Neural cell (in vitro differentiated cells): Measurements from ENCODE around the gene SMPD1. TPM values are rescaled to one million over a fixed set of nuclear protein-coding genes. Genes with fewer than 3 reads are reported as not detected.
A peak's percentile ranks its signal among the peaks of the same experiment; 100 is the strongest.

Experiments
- H2AFZ ChIP-seq: fragments of 200-600, 300-800 bp; sonication (generic), shearing (Covaris generic); 2 replicates; pipeline ENCODE4 v1.6.0; 2014; ENCODE audit warnings: low read depth, mild to moderate bottlenecking, antibody characterized with exemption, low read length, moderate library complexity
- H3F3A ChIP-seq: fragments of 200-600 bp; shearing (Covaris generic); 2 replicates; pipeline ENCODE4 v1.6.1; 2016; ENCODE audit warnings: mild to moderate bottlenecking, moderate library complexity, mixed read lengths, antibody characterized with exemption, low read length; ENCODE audit not compliant: insufficient read depth, poor library complexity, severe bottlenecking
- H3K27ac ChIP-seq: fragments of 200-600, 300-800 bp; sonication (generic), shearing (Covaris generic); 2 replicates; pipeline ENCODE4 v1.5.1; 2014; ENCODE audit warnings: mild to moderate bottlenecking, low read length, moderate library complexity
- H3K27me3 ChIP-seq: fragments of 300-800, 200-600 bp; sonication (generic), shearing (Covaris generic); 2 replicates; pipeline ENCODE4 v1.6.0; 2014; ENCODE audit warnings: mild to moderate bottlenecking, low read depth, low read length, moderate library complexity; ENCODE audit not compliant: insufficient read depth
- H3K36me3 ChIP-seq: fragments of 300-800, 200-600 bp; sonication (generic), shearing (Covaris generic); 2 replicates; pipeline ENCODE4 v1.5.1; 2014; ENCODE audit warnings: mild to moderate bottlenecking, antibody characterized with exemption, low read length, moderate library complexity; ENCODE audit not compliant: insufficient read depth
- H3K4me2 ChIP-seq: fragments of 300-800, 200-600 bp; sonication (generic), shearing (Covaris generic); 2 replicates; pipeline ENCODE4 v1.6.0; 2014; ENCODE audit warnings: mild to moderate bottlenecking, low read length
- H3K4me3 ChIP-seq: fragments of 300-800, 200-600 bp; sonication (generic), shearing (Covaris generic); 2 replicates; pipeline ENCODE4 v1.5.1; 2014; ENCODE audit warnings: mild to moderate bottlenecking, low read length, moderate library complexity
- H3K79me2 ChIP-seq: fragments of 200-600 bp; shearing (Covaris generic); replicated peaks from 2 replicates; pipeline ENCODE4 v1.6.0; 2014; ENCODE audit warnings: mild to moderate bottlenecking, low read length, moderate library complexity; ENCODE audit not compliant: insufficient read depth
- H3K9ac ChIP-seq: fragments of 300-800, 200-600 bp; sonication (generic), shearing (Covaris generic); 2 replicates; pipeline ENCODE4 v1.6.1; 2016; ENCODE audit warnings: mild to moderate bottlenecking, low read length, mixed read lengths
- H3K9me2 ChIP-seq: fragments of 200-600 bp; shearing (Covaris generic); 2 replicates; pipeline ENCODE4 v1.6.1; 2016; ENCODE audit warnings: mild to moderate bottlenecking, low read length, mixed read lengths; ENCODE audit not compliant: insufficient read depth
- H3K9me3 ChIP-seq: fragments of 200-600, 300-800 bp; sonication (generic), shearing (Covaris generic); 2 replicates; pipeline ENCODE4 v1.6.1; 2016; ENCODE audit warnings: mild to moderate bottlenecking, mixed run types, low read length, moderate library complexity, mixed read lengths
- H4K20me1 ChIP-seq: fragments of 200-600 bp; shearing (Covaris generic); 2 replicates; pipeline ENCODE4 v1.6.1; 2016; ENCODE audit warnings: mild to moderate bottlenecking, mixed run types; ENCODE audit not compliant: insufficient read depth
- CTCF ChIP-seq: fragments of 450-650 bp; IDR thresholded peaks from 2 replicates; pipeline ENCODE4 v1.5.1; 2014; ENCODE audit warnings: antibody characterized with exemption, mild to moderate bottlenecking, moderate library complexity; ENCODE audit not compliant: poor library complexity, severe bottlenecking
- EP300 ChIP-seq: fragments of 450-650 bp; conservative IDR thresholded peaks from 2 replicates; pipeline ENCODE4 v1.6.1; 2014; ENCODE audit warnings: antibody characterized with exemption, mild to moderate bottlenecking, moderate library complexity; ENCODE audit not compliant: poor library complexity, severe bottlenecking
- EZH2 ChIP-seq: fragments of 200-600, 300-800 bp; shearing (Covaris generic), sonication (generic); IDR thresholded peaks from 2 replicates; pipeline ENCODE4 v1.6.1; 2014; ENCODE audit warnings: antibody characterized with exemption, low read length, borderline replicate concordance, mild to moderate bottlenecking; ENCODE audit not compliant: insufficient read depth, poor library complexity, severe bottlenecking
- MXI1 ChIP-seq: fragments of 450-650 bp; conservative IDR thresholded peaks from 2 replicates; pipeline ENCODE4 v1.6.1; 2014; ENCODE audit warnings: antibody characterized with exemption, mild to moderate bottlenecking; ENCODE audit not compliant: poor library complexity, severe bottlenecking
- POLR2AphosphoS5 ChIP-seq: IDR thresholded peaks from 2 replicates; pipeline ENCODE4 v1.6.1; 2012
- RAD21 ChIP-seq: fragments of 450-650 bp; conservative IDR thresholded peaks from 2 replicates; pipeline ENCODE4 v1.6.1; 2014; ENCODE audit warnings: antibody characterized with exemption, mild to moderate bottlenecking, moderate library complexity
- REST ChIP-seq: IDR thresholded peaks from 2 replicates; pipeline ENCODE4 v1.6.1; 2012; ENCODE audit warnings: borderline replicate concordance
- SMC3 ChIP-seq: fragments of 450-650 bp; conservative IDR thresholded peaks from 2 replicates; pipeline ENCODE4 v1.6.1; 2014; ENCODE audit warnings: antibody characterized with exemption, mild to moderate bottlenecking, moderate library complexity; ENCODE audit not compliant: poor library complexity
- TAF1 ChIP-seq: IDR thresholded peaks from 2 replicates; pipeline ENCODE4 v1.6.1; 2012; ENCODE audit warnings: low read depth
- polyA plus RNA-seq: library from polyadenylated mRNA; depleted of rRNA; stranded (reverse); fragments of >200 nt; gene quantifications from 2 replicates; pipeline ENCODE4 v1.2.3, GENCODE V29; 2014

Gene SMPD1
- polyA plus RNA-seq, 1 donor from 2014 or later = 30.0 TPM

GRCh38 chr11:6413791-6414201 lies 23.5 kb downstream of the SMPD1 start:
- no peaks in the 10 kb centered on the region for H3F3A ChIP-seq
- H4K20me1 ChIP-seq = no peaks in the 10 kb centered on the region
- no peak overlapping the region for H3K9ac ChIP-seq
- no peaks in the 10 kb centered on the region for H3K27me3 ChIP-seq
- no peak overlapping the region for H2AFZ ChIP-seq
- peak overlapping the region; percentile 23 for H3K4me3 ChIP-seq
- H3K9me2 ChIP-seq = no peaks in the 10 kb centered on the region
- H3K79me2 ChIP-seq = peaks cover 68% of the 10 kb centered on the region
- H3K36me3 ChIP-seq = peaks cover 7% of the 10 kb centered on the region
- H3K9me3 ChIP-seq = no peaks in the 10 kb centered on the region
- H3K4me2 ChIP-seq = no peak overlapping the region
- TF ChIP-seq TAF1 = no peak
- TF ChIP-seq EZH2 = no peak
- TF ChIP-seq POLR2AphosphoS5 = no peak
- no peak for TF ChIP-seq MXI1
- no peak overlapping the region for H3K27ac ChIP-seq

- Histone ChIP-seq H3F3A (no peaks in the 10 kb centered on the region), H3K4me2 (no peak overlapping the region), H3K27me3 (no peaks in the 10 kb centered on the region), H2AFZ (no peak overlapping the region), H3K4me3 (peak overlapping the region; percentile 23), H3K27ac (no peak overlapping the region), H4K20me1 (no peaks in the 10 kb centered on the region), H3K9me3 (no peaks in the 10 kb centered on the region), H3K79me2 (peaks cover 63% of the 10 kb centered on the region), H3K9ac (no peak overlapping the region), H3K9me2 (no peaks in the 10 kb centered on the region), H3K36me3 (peaks cover 7% of the 10 kb centered on the region)
- TF ChIP-seq CTCF (no peak), REST (no peak), POLR2AphosphoS5 (no peak), EZH2 (no peak), SMC3 (no peak), RAD21 (no peak), EP300 (no peak), MXI1 (no peak)
Observed at GRCh38 chr11:6414874-6415328, 24.6 kb downstream of the SMPD1 start.

- Histone ChIP-seq H2AFZ (no peak overlapping the region), H4K20me1 (no peaks in the 10 kb centered on the region), H3K4me2 (no peak overlapping the region), H3K9ac (no peak overlapping the region), H3K9me2 (no peaks in the 10 kb centered on the region), H3F3A (no peaks in the 10 kb centered on the region), H3K27ac (no peak overlapping the region), H3K79me2 (peaks cover 67% of the 10 kb centered on the region), H3K4me3 (peak overlapping the region; percentile 12), H3K36me3 (peaks cover 7% of the 10 kb centered on the region), H3K9me3 (no peaks in the 10 kb centered on the region), H3K27me3 (no peaks in the 10 kb centered on the region)
- no peak for TF ChIP-seq RAD21
- no peak for TF ChIP-seq REST
- no peak for TF ChIP-seq SMC3
- no peak for TF ChIP-seq MXI1
- no peak for TF ChIP-seq EZH2
- no peak for TF ChIP-seq CTCF
- no peak for TF ChIP-seq EP300
- TF ChIP-seq POLR2AphosphoS5 = no peak
- TF ChIP-seq TAF1 = no peak
Observed at GRCh38 chr11:6415797-6416196, 25.5 kb downstream of the SMPD1 start.
